GM12865 (cell line): ENCODE results near the gene ILKAP.

Experiments used
- DNase-seq: peaks from one replicate; pipeline ENCODE4 v3.0.0; 2010; ENCODE audit warnings: low read depth
- H3K4me3 ChIP-seq: 2 replicates; pipeline ENCODE4 v1.5.1; 2011; ENCODE audit warnings: mild to moderate bottlenecking, low read depth, low read length, control low read depth
- TF ChIP-seq, protein P1 (sequence below): IDR thresholded peaks from 2 replicates; pipeline ENCODE4 v1.5.1; 2011; ENCODE audit warnings: low read length, control low read depth, low read depth, inconsistent platforms; ENCODE audit not compliant: insufficient read depth; ENCODE audit errors: missing control alignments

Gene ILKAP

DNA sequence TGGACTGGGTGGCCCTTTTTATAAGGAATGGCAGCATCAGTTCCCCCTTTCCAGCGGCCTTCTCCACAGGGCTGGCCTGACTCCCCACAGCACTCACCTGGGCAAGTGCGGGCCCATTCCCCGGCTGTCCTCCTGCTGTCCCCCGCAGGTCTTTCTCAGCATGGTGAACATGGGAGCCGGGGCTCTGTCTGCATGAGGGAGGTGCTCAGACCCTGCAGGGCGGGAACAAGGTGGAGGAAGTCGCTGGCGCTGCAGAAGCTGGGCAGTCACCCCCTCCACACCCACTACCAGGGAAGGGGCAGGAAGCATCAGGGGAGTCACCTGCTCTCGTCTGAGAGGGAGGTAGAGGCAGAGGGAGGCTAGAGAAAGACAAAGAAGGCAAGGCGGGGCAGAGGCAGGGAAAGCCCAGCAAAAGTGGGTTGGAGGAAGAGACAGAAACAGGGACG is 24.1 kb upstream of the ILKAP start:
- no peak for DNase-seq
- H3K4me3 ChIP-seq = no peak overlapping the region
- TF ChIP-seq, protein P1, sequence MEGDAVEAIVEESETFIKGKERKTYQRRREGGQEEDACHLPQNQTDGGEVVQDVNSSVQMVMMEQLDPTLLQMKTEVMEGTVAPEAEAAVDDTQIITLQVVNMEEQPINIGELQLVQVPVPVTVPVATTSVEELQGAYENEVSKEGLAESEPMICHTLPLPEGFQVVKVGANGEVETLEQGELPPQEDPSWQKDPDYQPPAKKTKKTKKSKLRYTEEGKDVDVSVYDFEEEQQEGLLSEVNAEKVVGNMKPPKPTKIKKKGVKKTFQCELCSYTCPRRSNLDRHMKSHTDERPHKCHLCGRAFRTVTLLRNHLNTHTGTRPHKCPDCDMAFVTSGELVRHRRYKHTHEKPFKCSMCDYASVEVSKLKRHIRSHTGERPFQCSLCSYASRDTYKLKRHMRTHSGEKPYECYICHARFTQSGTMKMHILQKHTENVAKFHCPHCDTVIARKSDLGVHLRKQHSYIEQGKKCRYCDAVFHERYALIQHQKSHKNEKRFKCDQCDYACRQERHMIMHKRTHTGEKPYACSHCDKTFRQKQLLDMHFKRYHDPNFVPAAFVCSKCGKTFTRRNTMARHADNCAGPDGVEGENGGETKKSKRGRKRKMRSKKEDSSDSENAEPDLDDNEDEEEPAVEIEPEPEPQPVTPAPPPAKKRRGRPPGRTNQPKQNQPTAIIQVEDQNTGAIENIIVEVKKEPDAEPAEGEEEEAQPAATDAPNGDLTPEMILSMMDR = no peak

DNA sequence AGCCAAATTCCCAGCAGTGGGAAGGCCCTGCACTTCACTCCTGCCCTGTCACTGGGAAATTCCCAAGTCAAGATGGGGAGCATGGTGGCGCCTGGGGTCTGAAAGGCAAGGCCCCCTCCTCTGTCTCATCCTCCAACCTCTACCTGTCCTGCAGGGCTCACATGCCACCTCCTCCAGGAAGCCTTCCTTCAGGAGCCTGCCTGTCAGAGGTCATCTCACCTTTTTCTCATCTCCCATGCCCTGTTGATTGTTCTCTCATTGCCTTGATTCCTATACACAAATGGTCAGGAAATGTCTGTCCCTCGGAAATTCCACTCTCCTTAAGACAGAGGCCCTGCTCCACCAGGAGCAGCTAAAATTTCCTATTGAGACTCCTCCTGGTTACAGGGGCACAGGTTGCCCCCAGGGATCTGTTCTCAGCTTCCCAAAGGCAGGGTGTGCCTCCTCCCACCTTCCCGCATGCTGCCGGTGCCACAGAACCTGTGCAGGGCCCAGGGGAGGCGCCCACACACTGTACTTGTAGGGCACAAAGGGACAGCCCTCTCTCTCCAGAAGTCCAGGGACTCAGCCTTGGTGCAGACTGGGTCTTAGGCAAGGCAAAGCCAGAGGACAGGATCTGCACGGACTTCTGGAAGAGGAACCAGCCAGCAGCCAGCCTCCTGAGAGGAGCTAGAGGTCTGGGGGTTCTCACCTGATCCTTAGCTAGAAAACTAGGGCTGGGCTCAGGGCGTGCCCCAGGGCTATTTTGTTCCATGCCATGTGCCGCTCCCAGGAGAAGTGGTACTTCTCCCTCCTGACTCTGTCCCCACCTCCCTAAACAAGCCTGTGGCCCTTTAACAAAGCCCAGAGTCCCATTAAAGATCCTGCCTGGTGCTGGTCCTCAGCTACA is 23.4 kb upstream of the ILKAP start:
- TF ChIP-seq, protein P1 = no peak
- DNase-seq = no peak

DNA sequence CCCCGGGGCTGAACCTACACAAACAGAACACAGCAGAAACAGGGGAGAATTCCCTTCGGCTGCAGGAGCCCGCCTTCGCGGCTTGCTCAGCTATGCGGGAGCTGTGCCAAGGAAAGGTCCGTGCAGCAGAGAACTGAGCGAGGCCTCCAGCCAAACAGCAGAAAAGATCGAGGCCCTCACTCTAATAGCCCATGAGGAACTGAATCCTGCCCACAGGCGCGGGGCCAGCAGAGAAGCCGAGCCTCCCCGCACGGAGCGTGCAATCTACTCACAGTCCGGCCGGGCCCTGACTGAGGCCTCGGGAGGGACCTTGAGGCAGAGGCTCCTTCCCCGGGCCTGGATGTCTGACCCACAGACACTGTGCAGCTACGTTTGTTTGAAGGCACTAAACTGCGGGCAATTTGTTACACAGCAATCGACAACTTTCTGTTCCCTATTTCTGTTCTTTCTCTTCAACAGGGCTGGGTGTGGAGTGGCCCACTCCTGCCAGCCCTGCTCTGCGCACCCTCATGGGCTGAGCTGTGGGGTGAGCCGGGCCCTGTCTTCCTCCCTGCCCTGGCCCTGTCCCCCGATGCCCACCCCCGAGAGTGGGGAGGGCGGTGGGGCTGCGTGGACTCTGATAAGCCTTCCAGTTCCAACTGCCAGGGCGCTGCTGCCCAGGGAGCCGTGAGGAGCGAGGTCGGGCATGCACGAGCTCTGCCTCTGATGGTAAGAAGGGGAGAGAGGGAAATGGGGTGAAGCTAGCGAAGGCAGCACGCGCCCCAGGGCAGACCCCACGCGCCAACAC is 22.6 kb upstream of the ILKAP start:
- TF ChIP-seq, protein P1 = no peak
- H3K4me3 ChIP-seq = no peak overlapping the region
- DNase-seq = no peak

More for the DNA sequence above, 23.4 kb upstream of the ILKAP start:
- no peak overlapping the region for H3K4me3 ChIP-seq

DNA sequence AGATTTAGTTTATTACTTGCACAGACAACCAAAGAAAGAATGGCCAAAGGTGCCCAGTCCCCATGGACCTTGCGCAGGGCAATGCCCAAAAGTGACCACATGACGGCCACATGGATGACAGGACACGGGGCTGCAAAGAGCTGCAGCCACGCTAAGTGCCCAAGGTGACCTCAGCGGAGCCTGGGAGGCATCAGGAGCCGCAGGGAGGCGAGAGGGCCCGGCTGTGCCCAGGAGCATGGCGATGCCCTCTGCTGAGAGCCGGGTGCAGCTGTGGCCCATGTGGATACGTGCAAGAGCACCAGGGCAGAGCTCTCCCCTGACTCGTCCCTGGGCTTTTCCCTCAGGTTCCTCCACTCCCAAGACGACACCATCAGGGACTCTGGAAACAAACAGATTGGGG is 21.6 kb upstream of the ILKAP start:
- TF ChIP-seq, protein P1 = no peak
- no peak overlapping the region for H3K4me3 ChIP-seq
- DNase-seq = no peak

- DNase-seq = no peak
- TF ChIP-seq, protein P1 = no peak
- H3K4me3 ChIP-seq = no peak overlapping the region
Observed at GRCh38 chr2:238224356-238225035, 21.0 kb upstream of the ILKAP start.

DNA sequence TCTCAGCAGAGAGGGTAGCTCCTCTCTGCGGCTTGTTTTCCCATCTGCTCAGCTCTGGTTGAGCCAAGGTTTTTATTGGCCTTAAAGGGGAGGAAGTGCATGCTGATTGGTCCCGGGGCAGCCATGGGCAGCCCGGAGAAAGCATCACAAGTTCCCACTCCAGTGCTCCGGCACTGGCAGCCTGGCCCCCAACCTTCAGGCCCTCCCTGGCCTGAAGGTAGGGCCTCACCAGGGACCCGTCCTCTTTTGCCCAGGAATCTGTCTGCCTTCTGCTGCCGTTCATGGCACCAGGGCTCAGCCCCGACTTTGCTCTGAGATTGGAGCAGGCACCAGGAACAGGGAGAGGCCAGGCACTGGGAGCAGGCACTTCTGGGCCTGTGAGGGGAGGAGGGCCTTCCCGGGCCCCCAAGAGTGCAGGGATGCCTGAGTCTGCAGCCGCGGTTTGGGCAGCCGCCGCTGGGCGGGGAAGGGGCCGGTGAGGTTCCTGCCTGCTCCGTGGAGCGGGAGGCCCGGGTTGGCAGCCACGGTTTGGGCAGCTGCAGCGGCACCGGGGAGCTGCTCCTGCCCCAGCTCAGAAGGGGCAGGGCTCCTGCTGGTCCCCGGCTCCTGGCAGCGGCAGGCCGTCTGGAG is 17.5 kb upstream of the ILKAP start:
- H3K4me3 ChIP-seq = no peak overlapping the region
- TF ChIP-seq, protein P1 = no peak
- no peak for DNase-seq
